Glomerular visceral epithelial cell (primary cell): ENCODE results near the gene REEP6.
A peak's percentile ranks its signal among the peaks of the same experiment; 100 is the strongest.
"Not testable (repeated sequence)": the region's sequence is repeated elsewhere in the genome, so short reads cannot be mapped to it uniquely, and the experiment has no call there.

Experiments used
- DNase-seq: peaks from one replicate; pipeline ENCODE4 v3.0.0-alpha.2; 2016; ENCODE audit errors: extremely low spot score

Gene REEP6

DNA sequence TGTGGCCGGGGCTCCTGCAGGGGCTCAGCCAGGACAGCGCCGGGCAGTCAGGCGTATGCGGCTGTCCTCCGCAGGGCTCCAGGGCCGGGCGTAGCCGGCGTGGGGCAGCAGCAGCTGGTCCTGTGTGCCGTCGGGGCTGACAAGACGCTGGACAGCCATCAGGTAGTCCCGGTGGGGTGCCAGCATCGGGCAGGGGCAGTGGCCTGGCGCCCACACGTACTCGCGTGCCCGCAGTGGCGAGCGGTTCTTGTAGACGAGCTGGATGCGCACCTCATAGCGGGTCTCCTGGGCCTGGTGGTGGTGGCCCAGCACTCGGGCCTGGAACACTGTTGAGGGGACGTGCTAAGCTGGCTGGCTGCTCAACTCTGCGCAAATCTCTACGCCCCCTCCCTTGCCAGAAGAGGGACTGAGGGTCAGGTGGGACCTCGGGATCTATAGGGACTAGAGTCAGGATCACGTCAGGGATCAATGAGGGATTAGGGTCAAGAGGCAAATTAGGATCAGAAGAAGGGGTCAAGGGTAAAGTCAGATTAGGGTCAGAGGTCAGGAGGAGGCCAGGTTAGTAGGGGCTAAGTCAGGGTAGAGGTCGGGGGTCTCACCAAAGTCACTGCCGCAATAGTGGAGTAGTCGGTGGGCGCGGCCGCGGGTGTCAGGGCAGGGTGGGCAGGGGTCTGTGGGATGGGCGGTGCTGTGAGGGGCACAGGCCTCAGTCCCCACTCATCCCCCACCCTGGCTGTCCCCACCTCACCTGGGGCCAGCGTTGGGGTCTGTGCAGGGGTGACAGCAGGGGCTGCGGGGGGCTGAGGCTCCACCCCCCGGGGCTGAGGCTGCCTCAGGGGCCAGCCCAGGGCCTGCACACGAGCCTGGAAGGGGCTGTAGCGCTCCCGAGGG, 15.3 kb downstream of the REEP6 start:
- DNase-seq, result no peak

DNA sequence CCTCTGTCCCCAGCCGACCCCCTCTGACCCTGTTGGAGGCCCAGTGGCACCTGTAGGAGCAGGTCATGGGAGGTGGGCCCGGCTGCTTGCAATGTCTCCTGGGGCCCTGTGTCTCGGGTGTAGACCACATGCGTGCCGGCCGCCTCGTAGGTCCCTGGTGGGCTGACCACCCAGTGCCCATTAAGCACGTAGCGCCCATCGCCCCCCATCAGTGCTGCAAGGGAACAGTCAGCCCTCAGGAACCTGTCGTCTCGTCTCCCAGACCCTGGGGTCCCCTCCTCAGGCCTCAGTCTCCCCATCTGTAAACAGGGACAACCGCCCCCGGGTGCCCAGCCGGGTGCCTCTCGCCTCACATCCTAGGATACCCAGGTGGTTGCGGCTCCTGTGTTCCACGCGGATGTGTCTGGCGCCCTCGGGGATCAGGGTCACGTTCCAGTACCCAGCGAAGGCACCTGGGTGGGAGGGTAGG, 16.2 kb downstream of the REEP6 start:
- no peak for DNase-seq

DNA sequence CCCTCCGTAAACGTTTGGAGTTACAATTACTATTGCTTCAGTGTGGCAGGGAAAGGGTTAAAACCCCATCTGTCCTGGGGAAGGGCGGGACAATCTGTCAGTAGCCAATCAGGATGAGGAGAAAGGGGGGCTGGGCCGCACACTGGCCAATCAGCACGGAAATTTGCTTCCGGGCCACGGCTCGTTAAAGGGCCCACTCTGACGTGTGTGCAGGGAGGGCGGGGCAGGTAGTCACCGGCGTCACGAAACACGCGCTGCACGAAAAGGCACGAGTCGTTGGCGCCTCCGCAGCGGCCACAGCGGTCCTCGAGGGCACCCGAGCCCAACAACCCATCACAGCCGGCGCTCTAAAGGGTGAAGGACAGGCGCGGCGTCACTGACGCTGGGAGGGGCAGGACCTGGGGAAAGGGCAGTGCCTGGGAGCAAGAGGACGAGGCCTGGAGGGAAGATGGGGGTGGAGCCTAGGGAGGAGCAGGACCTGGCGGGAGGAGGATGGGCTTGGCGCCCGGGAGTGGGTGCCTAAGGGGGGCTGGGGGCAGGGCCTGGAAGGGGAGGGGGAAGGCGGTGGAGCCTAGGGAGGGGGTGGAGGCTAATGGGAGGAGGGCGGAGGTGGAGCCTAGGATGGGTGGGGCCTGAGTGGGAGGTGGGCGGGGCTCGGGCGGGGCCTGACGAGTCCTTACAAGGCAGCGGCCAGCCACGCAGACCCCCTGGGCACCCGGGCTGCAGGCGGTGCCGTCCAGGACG, 17.0 kb downstream of the REEP6 start:
- peak; percentile 76 for DNase-seq

DNA sequence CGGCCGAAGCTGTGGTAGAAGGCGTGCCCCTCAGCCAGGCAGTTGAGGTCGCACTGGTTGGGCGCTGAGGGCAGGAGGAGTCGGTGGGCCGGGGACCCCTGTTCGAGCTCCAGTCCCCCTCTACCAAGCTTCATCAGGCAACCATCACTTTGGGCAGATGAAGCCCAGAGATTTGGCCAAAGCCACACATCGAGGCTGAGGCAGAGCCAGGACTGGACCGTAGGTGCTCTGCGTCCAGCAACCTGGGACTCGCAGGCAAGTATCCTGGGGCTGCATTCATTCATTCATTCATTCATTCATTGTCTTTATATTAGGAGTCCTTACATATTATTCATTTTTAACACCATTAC, 17.5 kb downstream of the REEP6 start:
- DNase-seq, result no peak

DNA sequence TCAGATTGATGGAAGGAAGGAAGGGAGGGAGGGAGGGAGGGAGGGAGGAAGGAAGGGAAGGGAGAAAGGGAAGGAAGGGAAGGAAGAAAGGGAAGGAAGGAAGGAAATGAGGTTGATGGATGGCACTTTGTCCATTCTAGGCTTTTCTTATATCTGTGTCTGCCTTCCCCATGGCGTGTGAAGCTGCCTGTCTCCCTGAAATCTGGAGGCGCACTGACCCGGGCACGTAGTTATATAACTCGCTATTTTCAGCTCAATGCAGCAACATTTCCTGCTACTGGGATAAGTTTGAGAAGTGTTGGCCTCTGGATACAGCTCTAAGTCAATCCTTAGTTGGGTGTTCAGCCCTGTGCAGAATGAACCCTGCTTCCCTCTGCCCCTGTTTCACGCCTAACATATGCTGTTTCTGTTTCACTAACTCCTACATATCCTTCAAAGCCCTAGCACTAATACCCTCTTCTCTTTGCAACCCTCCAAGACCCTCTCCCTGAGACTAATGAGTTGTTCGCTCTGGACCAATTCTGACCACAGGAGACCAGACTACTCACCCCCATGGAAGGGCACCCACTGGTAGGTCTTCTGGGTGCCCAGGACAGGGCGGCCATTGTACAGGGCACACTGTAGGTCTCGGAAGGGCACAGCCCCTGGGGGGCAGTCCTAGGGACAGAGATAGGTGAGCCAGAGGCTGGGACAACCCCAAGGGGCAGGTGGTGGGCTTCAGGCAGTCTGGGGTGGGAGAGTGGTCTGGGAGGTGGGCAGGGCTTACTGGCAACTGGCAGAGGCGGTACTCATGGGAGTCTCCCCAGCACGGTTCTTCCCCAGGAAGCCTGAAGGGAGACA, 18.8 kb downstream of the REEP6 start:
- no peak for DNase-seq

DNA sequence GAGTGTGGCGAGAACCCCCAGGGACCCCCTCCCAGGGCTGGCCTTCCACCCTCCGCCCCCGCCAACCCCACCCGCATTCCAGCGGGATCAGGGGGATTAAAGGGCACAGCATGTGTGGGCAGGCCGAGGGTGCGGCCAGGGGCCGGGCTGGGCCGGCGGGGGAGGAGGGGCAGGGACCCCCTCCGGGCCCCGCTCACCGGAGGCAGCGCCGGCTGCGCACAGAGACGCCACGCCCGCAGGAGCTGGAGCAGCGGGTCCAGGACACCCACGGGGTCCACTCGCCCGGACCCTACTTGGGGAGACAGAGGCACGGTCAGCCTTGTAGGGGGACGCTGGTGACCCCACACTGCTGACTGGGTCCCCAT, 19.4 kb downstream of the REEP6 start:
- no peak for DNase-seq

DNA sequence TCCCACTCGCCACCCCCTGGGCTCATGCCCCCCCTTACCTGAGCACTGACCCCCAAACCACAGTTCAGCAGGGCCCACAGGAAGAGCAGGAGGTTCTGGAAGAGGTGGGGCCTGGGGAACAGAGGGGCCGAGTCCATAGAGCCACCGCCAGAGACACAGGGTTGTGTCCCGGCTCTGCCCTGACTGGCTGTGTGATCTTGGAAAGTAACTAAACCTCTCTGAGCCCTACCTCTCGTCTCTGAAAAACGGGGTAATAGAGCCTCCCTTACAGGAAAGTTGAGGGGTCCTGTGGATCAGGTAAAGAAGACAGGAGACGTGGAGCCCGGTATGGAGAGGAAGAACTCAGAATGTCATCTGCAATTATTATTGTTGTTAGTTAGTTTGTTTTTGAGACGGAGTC, 19.8 kb downstream of the REEP6 start:
- no peak for DNase-seq

- DNase-seq, result no peak
These were observed 20.6 kb downstream of the REEP6 start for GRCh38 chr19:1511318-1512317.

- peak; percentile 77 for DNase-seq
These were observed 21.9 kb downstream of the REEP6 start, which contains the start of gene ADAMTSL5 for GRCh38 chr19:1512671-1513498. ADAMTSL5 (minus strand) TSS chr19:1513019; CDS start chr19:1510943, 2,076 bp downstream.

- peak; percentile 59 for DNase-seq
These were observed 22.7 kb downstream of the REEP6 start for GRCh38 chr19:1513499-1514294.

DNA sequence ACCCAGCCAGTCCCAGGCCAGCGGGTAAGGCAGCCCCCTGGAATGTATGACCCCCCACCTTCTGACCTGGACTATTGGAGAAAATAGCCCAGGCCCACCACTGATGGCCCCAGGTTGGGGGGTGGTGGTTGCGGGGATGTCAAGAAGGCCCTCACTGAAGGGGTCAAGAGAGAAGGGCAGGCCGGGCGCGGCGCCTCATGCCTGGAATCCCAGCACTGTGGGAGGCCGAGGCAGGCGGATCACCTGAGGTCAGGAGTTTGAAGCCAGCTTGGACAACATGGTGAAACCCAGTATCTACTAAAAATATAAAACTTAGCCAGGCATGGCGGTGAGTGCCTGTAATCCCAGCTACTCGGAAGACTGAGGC, 23.3 kb downstream of the REEP6 start:
- DNase-seq, result no peak

DNA sequence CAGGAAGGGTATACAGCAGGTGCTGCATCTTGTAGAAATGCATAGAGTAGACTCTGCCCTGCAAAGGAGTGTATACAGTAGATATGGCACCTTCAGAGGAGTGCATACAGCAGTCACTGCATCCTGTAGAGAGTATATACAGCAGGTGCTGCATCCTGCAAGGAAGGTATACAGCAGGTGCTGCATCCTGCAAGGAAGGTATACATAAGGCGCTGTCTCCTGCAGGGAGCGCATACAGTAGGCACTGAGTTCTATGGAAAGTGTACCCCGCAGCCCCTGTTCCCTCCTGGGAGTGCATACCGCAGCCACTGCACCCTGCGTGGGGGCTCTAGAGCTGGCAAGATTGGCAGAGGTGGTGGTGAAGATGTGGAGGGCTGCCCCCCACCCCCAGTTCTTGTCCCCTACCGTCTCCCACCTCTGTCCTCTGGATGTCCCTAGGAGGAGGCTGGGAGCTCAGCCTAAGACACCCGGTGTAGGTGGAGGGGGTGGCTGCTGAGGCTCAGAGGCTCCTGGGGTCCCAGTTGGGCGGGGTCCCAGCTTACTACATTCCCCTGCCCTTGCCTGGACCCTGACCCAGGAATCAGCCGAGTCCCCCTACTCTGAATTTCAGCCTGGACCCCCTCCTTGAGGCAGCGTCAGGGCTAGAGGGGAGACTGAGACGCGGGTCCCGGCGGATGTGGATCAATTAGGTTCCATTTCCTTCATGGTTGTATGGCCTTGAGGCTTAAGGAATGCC, 24.2 kb downstream of the REEP6 start:
- no peak for DNase-seq

GRCh38 chr19:1516395-1516753, 25.4 kb downstream of the REEP6 start:
- DNase-seq, result no peak

- DNase-seq, result no peak
These were observed 27.5 kb downstream of the REEP6 start for GRCh38 chr19:1518471-1518870.

GRCh38 chr19:1519802-1520201, 28.8 kb downstream of the REEP6 start:
- not testable (repeated sequence) for DNase-seq

GRCh38 chr19:1520203-1520780, 29.3 kb downstream of the REEP6 start:
- no peak for DNase-seq

- no peak for DNase-seq
These were observed 30.7 kb downstream of the REEP6 start for GRCh38 chr19:1521636-1522035.

DNA sequence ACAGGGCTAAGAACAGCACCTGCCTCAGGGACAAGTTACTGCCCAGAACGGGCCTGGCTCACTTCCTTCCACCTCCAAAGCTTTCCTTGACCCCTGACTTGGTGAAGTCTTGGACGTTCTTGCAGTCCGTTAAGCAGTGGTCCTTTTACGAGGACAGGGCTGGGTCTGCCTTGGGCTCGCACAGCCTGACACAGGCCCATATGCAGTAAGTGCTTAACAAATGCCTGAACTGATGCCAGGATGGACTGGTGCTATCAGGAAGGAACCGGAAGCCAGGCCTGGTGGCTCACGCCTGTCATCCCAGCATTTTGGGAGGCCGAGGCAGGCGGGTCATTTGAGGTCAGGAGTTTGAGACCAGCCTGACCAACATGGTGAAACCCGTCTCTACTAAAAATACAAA, 31.1 kb downstream of the REEP6 start:
- no peak for DNase-seq
